Testis (tissue), 2 donors: ENCODE measurements around the gene RNH1.

Experiments used
- POLR2A ChIP-seq: fragments of 450-650 bp; IDR thresholded peaks from one replicate; pipeline ENCODE4 v1.6.1; 2017; ENCODE audit warnings: antibody characterized with exemption, mild to moderate bottlenecking, moderate library complexity
- TF ChIP-seq, protein P1 (sequence below), 3 experiments: fragments of 450-650 bp in 2 of 3; fragments of 200-600 bp in 1 of 3; sonication (generic) in 1 of 3; IDR thresholded peaks; one replicate each; pipeline ENCODE4 v1.5.1; 2016 to 2019; ENCODE audit warnings: antibody characterized with exemption in 3 of 3, mild to moderate bottlenecking in 2 of 3, moderate library complexity in 1 of 3

DNA sequence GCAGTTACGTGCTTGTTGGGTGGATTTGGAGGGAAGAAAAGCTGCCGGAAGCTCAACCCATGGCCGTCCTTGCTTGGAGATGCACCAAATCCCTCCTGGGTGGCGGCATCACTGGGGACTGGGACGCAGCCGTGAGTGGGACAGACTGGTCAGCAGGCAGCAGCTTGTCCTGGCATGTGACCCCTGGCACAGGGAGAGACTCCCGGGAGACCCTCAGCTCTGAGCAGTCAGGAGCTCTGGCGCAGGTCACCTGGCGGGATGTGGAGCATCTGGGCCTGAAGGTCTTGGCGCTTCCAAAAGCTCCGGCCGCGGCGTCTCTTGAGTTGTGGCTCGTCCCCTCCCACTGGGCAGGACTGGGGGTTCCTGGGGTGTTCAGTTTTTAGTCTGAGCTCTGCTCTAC lies 30.6 kb downstream of the RNH1 start:
- TF ChIP-seq, protein P1, sequence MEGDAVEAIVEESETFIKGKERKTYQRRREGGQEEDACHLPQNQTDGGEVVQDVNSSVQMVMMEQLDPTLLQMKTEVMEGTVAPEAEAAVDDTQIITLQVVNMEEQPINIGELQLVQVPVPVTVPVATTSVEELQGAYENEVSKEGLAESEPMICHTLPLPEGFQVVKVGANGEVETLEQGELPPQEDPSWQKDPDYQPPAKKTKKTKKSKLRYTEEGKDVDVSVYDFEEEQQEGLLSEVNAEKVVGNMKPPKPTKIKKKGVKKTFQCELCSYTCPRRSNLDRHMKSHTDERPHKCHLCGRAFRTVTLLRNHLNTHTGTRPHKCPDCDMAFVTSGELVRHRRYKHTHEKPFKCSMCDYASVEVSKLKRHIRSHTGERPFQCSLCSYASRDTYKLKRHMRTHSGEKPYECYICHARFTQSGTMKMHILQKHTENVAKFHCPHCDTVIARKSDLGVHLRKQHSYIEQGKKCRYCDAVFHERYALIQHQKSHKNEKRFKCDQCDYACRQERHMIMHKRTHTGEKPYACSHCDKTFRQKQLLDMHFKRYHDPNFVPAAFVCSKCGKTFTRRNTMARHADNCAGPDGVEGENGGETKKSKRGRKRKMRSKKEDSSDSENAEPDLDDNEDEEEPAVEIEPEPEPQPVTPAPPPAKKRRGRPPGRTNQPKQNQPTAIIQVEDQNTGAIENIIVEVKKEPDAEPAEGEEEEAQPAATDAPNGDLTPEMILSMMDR (IDR thresholded peaks at IDR 0.05) = no peak
- TF ChIP-seq POLR2A = no peak
